ENCODE measurements around the gene SEC14L1.

The SEC14L1 gene

DNA sequence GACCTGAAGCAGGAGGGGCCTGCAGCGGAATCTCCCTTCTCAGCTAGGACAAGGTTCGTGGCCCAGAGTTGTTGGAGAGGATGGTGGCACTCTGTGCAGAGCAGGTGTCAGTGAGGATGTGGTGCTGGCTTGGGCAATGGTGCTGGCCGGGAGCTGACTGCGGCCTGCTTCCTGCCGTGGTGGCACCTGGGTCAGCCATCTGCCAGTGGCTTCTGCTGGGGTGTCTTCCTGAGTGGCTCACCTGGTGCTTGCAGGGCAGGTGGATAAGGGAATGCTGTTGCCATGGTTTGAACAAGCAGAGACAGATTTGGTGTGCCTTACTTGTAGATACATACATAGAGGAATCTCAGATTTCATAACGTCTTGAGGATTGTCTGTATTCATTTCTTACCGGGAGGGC lies 69.6 kb downstream of the SEC14L1 start:
- no peak overlapping the region for H3K27ac ChIP-seq
- TF ChIP-seq ZFX (IDR thresholded peaks at IDR 0.05) (no peak), CTCF (conservative IDR thresholded peaks at IDR 0.05) (no peak)

GRCh38 chr17:77210946-77211541 lies 70.3 kb downstream of the SEC14L1 start:
- H3K27ac ChIP-seq, result no peak overlapping the region
- TF ChIP-seq CTCF (conservative IDR thresholded peaks at IDR 0.05) (no peak), ZFX (IDR thresholded peaks at IDR 0.05) (no peak)

GRCh38 chr17:77211681-77212080 lies 70.9 kb downstream of the SEC14L1 start:
- TF ChIP-seq ZFX (IDR thresholded peaks at IDR 0.05) (no peak), CTCF (conservative IDR thresholded peaks at IDR 0.05) (no peak)
- H3K27ac ChIP-seq, result no peak overlapping the region

- no peak overlapping the region for H3K27ac ChIP-seq
- TF ChIP-seq CTCF (conservative IDR thresholded peaks at IDR 0.05) (no peak), ZFX (IDR thresholded peaks at IDR 0.05) (no peak)
These were observed 71.5 kb downstream of the SEC14L1 start for GRCh38 chr17:77212081-77212832.

GRCh38 chr17:77212833-77213777 lies 72.3 kb downstream of the SEC14L1 start:
- no peak for TF ChIP-seq CTCF (conservative IDR thresholded peaks at IDR 0.05)
- TF ChIP-seq ZFX (IDR thresholded peaks at IDR 0.05), result no peak
- no peak overlapping the region for H3K27ac ChIP-seq

- no peak overlapping the region for H3K27ac ChIP-seq
- TF ChIP-seq ZFX (IDR thresholded peaks at IDR 0.05) (no peak), CTCF (conservative IDR thresholded peaks at IDR 0.05) (no peak)
These were observed 73.0 kb downstream of the SEC14L1 start for GRCh38 chr17:77213778-77214132.

- H3K27ac ChIP-seq, result no peak overlapping the region
- no peak for TF ChIP-seq ZFX (IDR thresholded peaks at IDR 0.05)
- TF ChIP-seq CTCF (conservative IDR thresholded peaks at IDR 0.05), result no peak
These were observed 73.6 kb downstream of the SEC14L1 start for GRCh38 chr17:77214328-77214727.

All from C4-2B (cell line).